ENCODE data around the gene DNAH14. TPM values are rescaled to one million over a fixed set of nuclear protein-coding genes. Genes with fewer than 3 reads are reported as not detected.

The DNAH14 gene
- total and polyA plus RNA-seq, 2 of the 4 experiments (the other 2 are of a cell fraction): 2.7 to 3.6 TPM

DNA sequence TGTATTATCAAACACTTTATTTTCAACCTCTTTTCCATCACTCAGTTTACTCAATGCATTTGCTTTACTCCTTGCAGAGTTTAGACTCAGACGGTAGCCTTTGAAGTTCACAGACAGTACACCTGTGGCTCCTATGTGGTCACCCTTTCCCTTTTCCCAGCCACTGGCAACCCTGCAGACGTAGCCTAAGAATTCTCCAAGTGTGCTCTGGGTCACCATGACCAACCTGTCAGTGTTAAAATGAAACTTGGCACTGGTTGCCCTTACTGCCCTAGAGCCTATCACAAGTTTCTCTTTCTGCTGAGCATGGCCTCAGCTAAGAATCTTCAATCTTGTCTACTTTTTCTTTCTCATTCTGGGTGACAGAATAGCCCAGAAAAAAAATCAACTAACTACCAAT lies 25.5 kb upstream of the DNAH14 start:
- Histone ChIP-seq H3K4ac (ENCODE audit: low read depth, low read length) (no peak overlapping the region), H2BK15ac (ENCODE audit: low read depth, low read length) (no peak overlapping the region)
- no TSS peak for BruUV-seq (replicated peaks)

More for the DNA sequence above, 25.5 kb upstream of the DNAH14 start:
- no peak for TF ChIP-seq MXI1 (IDR thresholded peaks at IDR 0.05; ENCODE audit: borderline replicate concordance, low read depth, low read length)
- no peak for TF ChIP-seq SMC3 (IDR thresholded peaks at IDR 0.05; ENCODE audit: low read depth, low read length)
- TF ChIP-seq, protein P1, sequence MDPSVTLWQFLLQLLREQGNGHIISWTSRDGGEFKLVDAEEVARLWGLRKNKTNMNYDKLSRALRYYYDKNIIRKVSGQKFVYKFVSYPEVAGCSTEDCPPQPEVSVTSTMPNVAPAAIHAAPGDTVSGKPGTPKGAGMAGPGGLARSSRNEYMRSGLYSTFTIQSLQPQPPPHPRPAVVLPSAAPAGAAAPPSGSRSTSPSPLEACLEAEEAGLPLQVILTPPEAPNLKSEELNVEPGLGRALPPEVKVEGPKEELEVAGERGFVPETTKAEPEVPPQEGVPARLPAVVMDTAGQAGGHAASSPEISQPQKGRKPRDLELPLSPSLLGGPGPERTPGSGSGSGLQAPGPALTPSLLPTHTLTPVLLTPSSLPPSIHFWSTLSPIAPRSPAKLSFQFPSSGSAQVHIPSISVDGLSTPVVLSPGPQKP (IDR thresholded peaks at IDR 0.05; ENCODE audit: borderline replicate concordance, low read depth, low read length): no peak
- Histone ChIP-seq H3K9ac (ENCODE audit: low read depth, low read length) (no peak overlapping the region), H2BK120ac (ENCODE audit: low read depth, low read length) (no peak overlapping the region), H3K4me3 (ENCODE audit: insufficient read depth, low read depth, low read length) (no peak overlapping the region), H3K9me1 (ENCODE audit: insufficient read depth, low read length) (no peaks in the 10 kb centered on the region), H2BK20ac (ENCODE audit: low read depth, low read length) (no peak overlapping the region), H4K20me1 (ENCODE audit: insufficient read depth, low read length) (no peaks in the 10 kb centered on the region), H4K8ac (ENCODE audit: low read depth in 2 of 2, low read length in 2 of 2) (no peak overlapping the region), H3K14ac (replicated peaks; ENCODE audit: low read depth, low read length) (no peak overlapping the region), H2AK5ac (ENCODE audit: low read depth, low read length) (no peak overlapping the region), H2AFZ (replicated peaks; ENCODE audit: low read length, poor library complexity) (no peak overlapping the region), H3K4me1 (ENCODE audit: control insufficient read depth, insufficient read depth, low read length) (no peaks in the 10 kb centered on the region), H2AK9ac (replicated peaks; ENCODE audit: low read depth, low read length, poor library complexity) (no peak overlapping the region), H4K91ac (ENCODE audit: insufficient read depth, low read depth, low read length) (no peak overlapping the region), H3K4me2 (ENCODE audit: low read depth, low read length) (no peak overlapping the region), H3K27ac (ENCODE audit: insufficient read depth, low read length) (no peak overlapping the region), H3K36me3 (ENCODE audit: control insufficient read depth, insufficient read depth, low read length) (no peaks in the 10 kb centered on the region), H3K27me3 (ENCODE audit: control insufficient read depth, insufficient read depth, low read length) (peaks cover 4% of the 10 kb centered on the region), H3K79me1 (ENCODE audit: low read depth in 1 of 2, low read length in 2 of 2) (no peaks in the 10 kb centered on the region), H3K9me3 (ENCODE audit: control insufficient read depth, insufficient read depth, low read length) (no peaks in the 10 kb centered on the region), H2BK5ac (ENCODE audit: low read depth, low read length, poor library complexity, severe bottlenecking) (no peak overlapping the region), H4K5ac (ENCODE audit: low read depth, low read length) (no peak overlapping the region), H3K18ac (ENCODE audit: low read depth, low read length) (no peak overlapping the region), H3K56ac (ENCODE audit: extremely low read depth, insufficient read depth, low read length) (no peak overlapping the region), H3K23ac (ENCODE audit: low read depth, low read length) (no peak overlapping the region)
- 54% methylated on average over 2 of the region's 2 CpGs; no CpG with 5 or more reads in 1 of the 2 experiments for WGBS, 2 experiments (ENCODE audit: extremely low coverage in 2 of 2, insufficient read length in 1 of 2)
- dilution Hi-C loops (cut with HindIII; ENCODE audit: low sequenced_read_pairs, unreplicated experiment) (no loop called here), in situ Hi-C loops (cut with MboI; ENCODE audit: low sequenced_read_pairs) (no loop called here), intact Hi-C loops (cut with micrococcal nuclease) (no loop called here)
- ATAC-seq (ENCODE audit: low read depth): no peak
- POLR2A ChIA-PET (ENCODE audit: unreplicated experiment): no interaction called here
- no peak for DNase-seq
- CTCF ChIA-PET: no interaction called here

All from IMR-90 (cell line).